Vagina (tissue), 2 donors: ENCODE data around the gene DAB1.

Experiments used
- CTCF ChIP-seq, 3 experiments: fragments of 450-650 bp in 2 of 3; fragments of 200-600 bp in 1 of 3; sonication (generic) in 1 of 3; IDR thresholded peaks; one replicate each; pipeline ENCODE4 v1.5.1; 2017 to 2019; ENCODE audit warnings: antibody characterized with exemption in 3 of 3, mild to moderate bottlenecking in 2 of 3, moderate library complexity in 2 of 3
- POLR2A ChIP-seq, 2 donors: fragments of 450-650 bp; IDR thresholded peaks; one replicate each; pipeline ENCODE4 v1.6.1; 2017; ENCODE audit warnings: antibody characterized with exemption in 2 of 2, mild to moderate bottlenecking in 2 of 2, moderate library complexity in 2 of 2

- TF ChIP-seq POLR2A (IDR thresholded peaks at IDR 0.05), result no peak
- TF ChIP-seq CTCF (IDR thresholded peaks at IDR 0.05), result no peak
These were observed 39.6 kb downstream of the DAB1 start for GRCh38 chr1:57384284-57384683.
